GM10266 (cell line): ENCODE results near the gene ALDH1L1.

Source experiments
- DNase-seq: peaks from one replicate; pipeline ENCODE4 v3.0.0; 2012; ENCODE audit errors: extremely low spot score
- TF ChIP-seq, protein P1 (sequence below): IDR thresholded peaks from 2 replicates; pipeline ENCODE4 v1.5.1; 2012; ENCODE audit warnings: mild to moderate bottlenecking, low read depth; ENCODE audit not compliant: control insufficient read depth, insufficient read depth; ENCODE audit errors: missing control alignments

Gene ALDH1L1

DNA sequence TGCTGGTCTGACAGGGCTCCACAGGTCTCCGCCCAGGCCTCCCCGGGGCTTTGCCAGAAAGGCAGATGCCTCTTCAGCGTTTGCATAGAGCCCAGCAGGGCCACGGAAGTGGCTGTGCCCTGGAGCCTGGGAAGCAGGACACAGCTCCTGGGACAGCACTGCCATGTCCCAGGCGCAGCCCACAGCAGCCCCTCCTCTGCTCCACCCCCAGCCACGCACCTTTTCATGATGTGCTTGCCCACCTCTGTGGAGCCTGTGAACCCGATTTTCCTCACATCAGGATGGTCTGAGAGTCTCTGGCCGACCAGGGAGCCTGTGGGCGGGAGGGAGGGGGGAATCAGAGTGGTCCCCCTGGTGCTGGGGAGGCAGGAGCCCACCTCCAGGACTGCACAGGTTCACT lies 62.6 kb downstream of the ALDH1L1 start:
- TF ChIP-seq, protein P1, sequence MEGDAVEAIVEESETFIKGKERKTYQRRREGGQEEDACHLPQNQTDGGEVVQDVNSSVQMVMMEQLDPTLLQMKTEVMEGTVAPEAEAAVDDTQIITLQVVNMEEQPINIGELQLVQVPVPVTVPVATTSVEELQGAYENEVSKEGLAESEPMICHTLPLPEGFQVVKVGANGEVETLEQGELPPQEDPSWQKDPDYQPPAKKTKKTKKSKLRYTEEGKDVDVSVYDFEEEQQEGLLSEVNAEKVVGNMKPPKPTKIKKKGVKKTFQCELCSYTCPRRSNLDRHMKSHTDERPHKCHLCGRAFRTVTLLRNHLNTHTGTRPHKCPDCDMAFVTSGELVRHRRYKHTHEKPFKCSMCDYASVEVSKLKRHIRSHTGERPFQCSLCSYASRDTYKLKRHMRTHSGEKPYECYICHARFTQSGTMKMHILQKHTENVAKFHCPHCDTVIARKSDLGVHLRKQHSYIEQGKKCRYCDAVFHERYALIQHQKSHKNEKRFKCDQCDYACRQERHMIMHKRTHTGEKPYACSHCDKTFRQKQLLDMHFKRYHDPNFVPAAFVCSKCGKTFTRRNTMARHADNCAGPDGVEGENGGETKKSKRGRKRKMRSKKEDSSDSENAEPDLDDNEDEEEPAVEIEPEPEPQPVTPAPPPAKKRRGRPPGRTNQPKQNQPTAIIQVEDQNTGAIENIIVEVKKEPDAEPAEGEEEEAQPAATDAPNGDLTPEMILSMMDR, result no peak
- DNase-seq, result no peak

- TF ChIP-seq, protein P1, result no peak
- DNase-seq, result no peak
These were observed 63.2 kb downstream of the ALDH1L1 start for GRCh38 chr3:126117212-126117611.

DNA sequence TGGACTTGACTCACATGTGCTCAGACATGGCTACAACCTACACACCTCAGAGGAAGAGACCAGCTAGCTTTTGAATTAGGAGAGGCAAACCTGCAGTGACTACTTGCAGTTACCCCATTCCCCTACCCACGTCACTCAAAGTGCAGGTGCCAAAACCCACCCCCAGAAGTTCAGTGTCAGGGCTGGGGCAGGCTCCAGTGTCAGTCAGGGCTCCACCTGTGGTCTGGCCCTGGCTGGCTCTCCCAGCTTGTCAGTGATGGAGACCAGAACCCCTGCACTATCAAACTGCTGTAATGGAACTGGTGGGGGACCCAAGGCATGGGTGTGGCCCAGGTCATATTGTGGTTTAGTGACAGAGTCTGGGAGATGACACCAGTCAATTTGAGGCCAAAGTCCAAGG lies 63.9 kb downstream of the ALDH1L1 start:
- DNase-seq, result no peak
- TF ChIP-seq, protein P1, result no peak

DNA sequence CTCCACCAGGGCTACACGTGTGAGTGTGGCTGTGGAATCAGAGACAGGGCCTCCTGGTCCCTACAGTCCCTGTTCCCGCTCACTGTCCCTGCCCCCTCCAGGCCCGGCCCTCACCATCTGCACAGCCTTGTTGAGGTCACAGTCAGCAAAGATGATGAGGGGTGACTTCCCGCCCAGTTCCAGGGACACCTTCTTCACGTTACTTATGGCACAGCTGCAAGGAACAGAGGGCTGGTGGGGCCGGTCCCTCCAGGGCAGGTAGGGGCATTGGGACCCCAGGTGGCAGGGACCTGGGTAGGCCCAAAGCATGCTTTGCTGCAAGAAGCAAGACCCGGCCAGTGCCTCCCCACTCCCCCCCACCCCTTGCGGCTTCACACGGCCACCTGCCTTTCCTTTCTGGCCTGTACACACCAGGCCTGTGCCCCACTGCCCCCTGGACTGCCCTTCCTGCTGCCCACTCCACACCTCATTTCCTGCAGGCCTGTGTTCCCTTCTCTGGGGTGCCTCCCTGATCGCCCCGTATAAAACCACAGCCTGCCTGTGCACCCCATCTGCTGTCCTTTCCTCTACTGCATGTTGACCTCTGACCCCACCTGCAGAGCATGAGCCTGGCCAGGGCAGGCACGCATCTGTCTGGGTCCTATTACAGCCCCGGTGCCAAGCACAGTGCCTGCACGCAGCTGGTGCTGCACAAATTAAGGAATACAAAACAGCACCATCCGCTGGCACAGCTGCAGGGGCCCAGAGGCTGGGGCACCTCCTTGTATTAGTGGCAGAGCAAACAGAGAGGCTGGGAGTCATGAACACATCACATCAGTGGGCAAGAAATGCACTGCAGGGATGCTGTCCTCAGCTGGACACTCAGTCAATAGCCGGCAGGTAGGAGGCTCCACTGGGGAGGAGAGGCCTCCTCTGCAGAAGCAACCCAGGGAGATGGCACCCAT lies 65.7 kb downstream of the ALDH1L1 start:
- TF ChIP-seq, protein P1, result no peak
- no peak for DNase-seq

GRCh38 chr3:126113733-126114442 lies 66.5 kb downstream of the ALDH1L1 start:
- TF ChIP-seq, protein P1, result no peak
- DNase-seq, result no peak

DNA sequence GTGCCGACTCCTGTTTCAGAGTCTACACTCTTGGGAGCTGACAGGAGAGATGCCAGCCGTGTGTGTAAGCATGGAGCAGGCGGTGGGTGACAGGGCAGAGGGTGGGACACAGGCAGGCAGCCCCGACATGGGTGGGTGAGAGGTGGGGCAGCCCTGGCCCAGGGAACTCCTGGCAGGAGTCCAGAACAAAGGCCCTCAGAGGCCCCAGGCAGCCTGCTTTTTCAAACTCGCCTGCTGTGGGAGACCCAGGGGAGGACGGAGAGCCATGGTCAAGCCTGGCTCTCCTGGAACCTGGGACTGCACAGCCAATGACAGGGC lies 67.2 kb downstream of the ALDH1L1 start:
- TF ChIP-seq, protein P1, result no peak
- DNase-seq, result no peak
